ENCODE data around the gene TMEM39A. TPM values are rescaled to one million over a fixed set of nuclear protein-coding genes. Genes with fewer than 3 reads are reported as not detected.

Gene TMEM39A
- total RNA-seq, 1 donor, result 59.2 TPM

GRCh38 chr3:119396870-119397269 lies 66.5 kb downstream of the TMEM39A start:
- Histone ChIP-seq H3K4me1 (ENCODE audit: insufficient read depth, low read length) (no peaks in the 10 kb centered on the region), H3K9me3 (ENCODE audit: low read depth, low read length) (no peaks in the 10 kb centered on the region), H3K4me3 (ENCODE audit: low read length) (no peak overlapping the region), H3K27me3 (ENCODE audit: insufficient read depth, low read length) (no peaks in the 10 kb centered on the region)

GRCh38 chr3:119395923-119396358 lies 67.5 kb downstream of the TMEM39A start:
- Histone ChIP-seq H3K9me3 (ENCODE audit: low read depth, low read length) (no peaks in the 10 kb centered on the region), H3K27me3 (ENCODE audit: insufficient read depth, low read length) (no peaks in the 10 kb centered on the region), H3K4me1 (ENCODE audit: insufficient read depth, low read length) (no peaks in the 10 kb centered on the region), H3K4me3 (ENCODE audit: low read length) (no peak overlapping the region)

- Histone ChIP-seq H3K4me3 (ENCODE audit: low read length) (no peak overlapping the region), H3K9me3 (ENCODE audit: low read depth, low read length) (no peaks in the 10 kb centered on the region), H3K27me3 (ENCODE audit: insufficient read depth, low read length) (no peaks in the 10 kb centered on the region), H3K4me1 (ENCODE audit: insufficient read depth, low read length) (no peaks in the 10 kb centered on the region)
These were observed 74.8 kb downstream of the TMEM39A start for GRCh38 chr3:119388577-119388976.

GRCh38 chr3:119382134-119382533 lies 81.3 kb downstream of the TMEM39A start:
- H3K4me1 ChIP-seq (ENCODE audit: insufficient read depth, low read length), result no peaks in the 10 kb centered on the region
- no peaks in the 10 kb centered on the region for H3K9me3 ChIP-seq (ENCODE audit: low read depth, low read length)
- no peaks in the 10 kb centered on the region for H3K27me3 ChIP-seq (ENCODE audit: insufficient read depth, low read length)
- no peak overlapping the region for H3K4me3 ChIP-seq (ENCODE audit: low read length)

- no peaks in the 10 kb centered on the region for H3K4me1 ChIP-seq (ENCODE audit: insufficient read depth, low read length)
- no peak overlapping the region for H3K4me3 ChIP-seq (ENCODE audit: low read length)
- H3K27me3 ChIP-seq (ENCODE audit: insufficient read depth, low read length), result no peaks in the 10 kb centered on the region
- H3K9me3 ChIP-seq (ENCODE audit: low read depth, low read length), result no peaks in the 10 kb centered on the region
These were observed 82.7 kb downstream of the TMEM39A start for GRCh38 chr3:119380697-119381096.

Other genes with a start within 250 kb of the TMEM39A start
- 17.6 TPM for gene B4GALT4, start 222.7 kb downstream of the TMEM39A start, total RNA-seq
- gene ARHGAP31, start 169.2 kb downstream of the TMEM39A start, total RNA-seq, result 4.0 TPM
- 8.8 TPM for gene POGLUT1, start 5.3 kb upstream of the TMEM39A start, total RNA-seq
- 19.0 TPM for gene TIMMDC1, start 34.9 kb upstream of the TMEM39A start, total RNA-seq
- gene CD80, start 96.0 kb upstream of the TMEM39A start, total RNA-seq, result 5.9 TPM
- 4.5 TPM for gene ADPRH, start 115.9 kb upstream of the TMEM39A start, total RNA-seq
- 2.7 TPM for gene PLA1A, start 134.3 kb upstream of the TMEM39A start, total RNA-seq
- gene POPDC2, start 197.0 kb upstream of the TMEM39A start, total RNA-seq, result 21.5 TPM
- gene COX17, start 213.8 kb upstream of the TMEM39A start, total RNA-seq, result 21.5 TPM
- 0.21 TPM for gene CFAP91, start 239.4 kb upstream of the TMEM39A start, total RNA-seq

Measured in mononuclear cell (primary cell).